Measurements from ENCODE around the gene SPTLC3.

DNA sequence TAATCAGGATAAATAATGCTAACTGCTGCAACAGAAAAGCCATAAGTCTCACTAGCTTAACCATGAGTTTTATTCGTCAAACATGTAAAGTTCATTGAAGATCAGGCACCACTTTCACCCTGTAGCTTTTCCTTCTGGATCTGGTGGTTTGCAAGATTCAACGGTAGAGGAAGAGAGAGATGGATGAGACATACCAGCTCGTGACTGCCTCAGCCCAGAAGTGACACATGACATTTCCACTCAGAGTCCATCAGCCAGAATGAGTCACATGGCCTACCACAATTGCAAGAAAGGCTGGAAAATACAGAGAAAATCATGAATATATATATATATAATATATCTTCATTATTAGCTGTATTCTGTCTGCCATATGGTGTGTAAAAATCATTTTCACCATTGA is 29.0 kb downstream of the SPTLC3 start:
- TF ChIP-seq, protein P1, sequence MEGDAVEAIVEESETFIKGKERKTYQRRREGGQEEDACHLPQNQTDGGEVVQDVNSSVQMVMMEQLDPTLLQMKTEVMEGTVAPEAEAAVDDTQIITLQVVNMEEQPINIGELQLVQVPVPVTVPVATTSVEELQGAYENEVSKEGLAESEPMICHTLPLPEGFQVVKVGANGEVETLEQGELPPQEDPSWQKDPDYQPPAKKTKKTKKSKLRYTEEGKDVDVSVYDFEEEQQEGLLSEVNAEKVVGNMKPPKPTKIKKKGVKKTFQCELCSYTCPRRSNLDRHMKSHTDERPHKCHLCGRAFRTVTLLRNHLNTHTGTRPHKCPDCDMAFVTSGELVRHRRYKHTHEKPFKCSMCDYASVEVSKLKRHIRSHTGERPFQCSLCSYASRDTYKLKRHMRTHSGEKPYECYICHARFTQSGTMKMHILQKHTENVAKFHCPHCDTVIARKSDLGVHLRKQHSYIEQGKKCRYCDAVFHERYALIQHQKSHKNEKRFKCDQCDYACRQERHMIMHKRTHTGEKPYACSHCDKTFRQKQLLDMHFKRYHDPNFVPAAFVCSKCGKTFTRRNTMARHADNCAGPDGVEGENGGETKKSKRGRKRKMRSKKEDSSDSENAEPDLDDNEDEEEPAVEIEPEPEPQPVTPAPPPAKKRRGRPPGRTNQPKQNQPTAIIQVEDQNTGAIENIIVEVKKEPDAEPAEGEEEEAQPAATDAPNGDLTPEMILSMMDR (conservative IDR thresholded peaks at IDR 0.05): no peak
- no peak for TF ChIP-seq EZH2 (IDR thresholded peaks at IDR 0.05; ENCODE audit: low read depth)
